GM18951 (cell line): ENCODE data around the gene EGLN2.
A peak's percentile ranks its signal among the peaks of the same experiment; 100 is the strongest.
"Not testable (repeated sequence)": the region's sequence is repeated elsewhere in the genome, so short reads cannot be mapped to it uniquely, and the experiment has no call there.

ENCODE experiments used
- POLR2A ChIP-seq: IDR thresholded peaks from 4 replicates; pipeline ENCODE4 v1.6.1; 2011; ENCODE audit warnings: mild to moderate bottlenecking; ENCODE audit not compliant: insufficient read length, insufficient read depth; ENCODE audit errors: extremely low read depth
- in situ Hi-C: fragments of 300-500 bp; cut with MboI; formaldehyde crosslinking; loops from one replicate; pipeline ENCODE4 v1.12.0; 2022; ENCODE audit warnings: low sequenced_read_pairs, mixed read lengths, inconsistent platforms; ENCODE audit not compliant: unreplicated experiment

The EGLN2 gene

GRCh38 chr19:40783711-40784110, 15.3 kb upstream of the EGLN2 start:
- no peak for TF ChIP-seq POLR2A
- in situ Hi-C loops: no loop called here

DNA sequence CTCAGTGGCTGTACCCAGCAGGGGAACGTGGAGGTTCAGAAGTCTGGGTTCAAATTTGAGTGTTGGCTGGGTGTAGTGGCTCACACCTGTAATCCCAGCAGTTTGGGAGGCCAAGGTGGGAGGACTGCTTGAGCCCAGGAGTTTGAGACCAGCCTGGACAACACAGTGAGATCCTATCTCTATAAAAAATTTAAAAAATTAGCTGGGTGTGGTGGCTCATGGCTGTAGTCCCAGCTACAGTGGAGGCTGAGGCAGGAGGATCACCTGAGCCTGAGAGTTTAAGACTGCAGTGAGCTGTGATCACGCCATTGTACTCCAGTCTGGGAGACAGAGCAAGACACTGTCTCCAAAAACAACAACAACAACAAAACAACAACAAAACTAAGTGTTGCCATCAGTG, 14.8 kb upstream of the EGLN2 start:
- in situ Hi-C loops: not testable (repeated sequence)

- no peak for TF ChIP-seq POLR2A
- in situ Hi-C loops: no loop called here
Observed at GRCh38 chr19:40785526-40785925, 13.5 kb upstream of the EGLN2 start.

GRCh38 chr19:40786060-40787037, 12.6 kb upstream of the EGLN2 start:
- no peak for TF ChIP-seq POLR2A
- in situ Hi-C loops: no loop called here

DNA sequence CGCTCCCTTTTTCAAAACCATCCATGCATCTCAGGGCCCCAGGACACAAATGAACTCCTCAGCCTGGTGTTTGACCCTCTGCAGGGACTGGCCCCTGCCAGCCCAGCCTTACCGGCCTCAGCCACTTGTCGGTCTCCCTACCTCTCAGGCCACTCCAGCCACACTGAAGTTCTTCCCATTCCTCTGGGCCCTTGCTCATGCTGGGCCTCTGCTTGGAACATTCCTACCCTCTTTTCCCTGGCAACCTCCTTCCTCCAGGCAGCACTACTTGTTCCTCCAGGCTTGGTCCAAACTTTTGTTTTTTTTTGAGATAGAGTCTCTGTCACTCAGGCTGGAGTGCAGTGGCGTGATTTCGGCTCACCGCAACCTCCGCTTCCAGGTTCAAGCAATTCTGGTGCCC, 7.6 kb upstream of the EGLN2 start:
- no peak for TF ChIP-seq POLR2A
- in situ Hi-C loops: no loop called here

GRCh38 chr19:40791996-40792395, 7.0 kb upstream of the EGLN2 start:
- in situ Hi-C loops: no loop called here

DNA sequence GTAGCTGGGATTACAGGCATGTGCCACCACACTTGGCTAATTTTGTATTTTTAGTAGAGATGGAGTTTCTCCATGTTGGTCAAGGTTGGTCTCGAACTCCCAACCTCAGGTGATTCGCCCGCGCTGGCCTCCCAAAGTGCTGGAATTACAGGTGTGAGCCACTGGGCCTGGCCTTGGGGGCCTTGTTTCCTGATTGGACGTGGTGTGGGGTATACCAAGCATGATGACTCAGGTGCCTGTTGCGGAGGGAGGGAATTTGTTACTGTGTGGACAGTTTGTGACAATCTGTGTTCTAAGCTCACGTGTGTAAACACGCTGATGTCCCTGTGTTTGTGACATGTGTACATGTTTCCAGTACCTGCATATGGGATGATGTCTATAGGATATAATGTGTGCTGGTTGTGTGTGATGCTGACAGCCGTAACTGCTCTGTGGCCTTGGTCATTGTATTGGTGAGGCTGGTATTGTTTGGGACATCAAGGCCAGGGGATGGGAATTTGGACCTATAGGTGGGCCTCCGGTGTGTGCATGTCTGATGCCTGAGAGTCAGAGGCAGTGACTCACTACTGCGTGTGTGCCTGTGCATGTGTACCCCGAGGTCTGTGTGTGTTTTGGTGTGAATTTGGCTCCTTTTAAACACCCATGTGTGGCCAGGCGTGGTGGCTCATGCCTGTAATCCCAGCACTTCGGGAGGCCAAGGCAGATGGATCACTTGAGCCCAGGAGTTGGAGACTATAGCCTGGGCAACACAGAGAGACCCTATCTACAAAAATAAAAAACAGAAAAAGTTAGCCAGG, 1.6 kb upstream of the EGLN2 start:
- no peak for TF ChIP-seq POLR2A
- in situ Hi-C loops: no loop called here

More at GRCh38 chr19:40791996-40792395, 7.0 kb upstream of the EGLN2 start:
- no peak for TF ChIP-seq POLR2A

DNA sequence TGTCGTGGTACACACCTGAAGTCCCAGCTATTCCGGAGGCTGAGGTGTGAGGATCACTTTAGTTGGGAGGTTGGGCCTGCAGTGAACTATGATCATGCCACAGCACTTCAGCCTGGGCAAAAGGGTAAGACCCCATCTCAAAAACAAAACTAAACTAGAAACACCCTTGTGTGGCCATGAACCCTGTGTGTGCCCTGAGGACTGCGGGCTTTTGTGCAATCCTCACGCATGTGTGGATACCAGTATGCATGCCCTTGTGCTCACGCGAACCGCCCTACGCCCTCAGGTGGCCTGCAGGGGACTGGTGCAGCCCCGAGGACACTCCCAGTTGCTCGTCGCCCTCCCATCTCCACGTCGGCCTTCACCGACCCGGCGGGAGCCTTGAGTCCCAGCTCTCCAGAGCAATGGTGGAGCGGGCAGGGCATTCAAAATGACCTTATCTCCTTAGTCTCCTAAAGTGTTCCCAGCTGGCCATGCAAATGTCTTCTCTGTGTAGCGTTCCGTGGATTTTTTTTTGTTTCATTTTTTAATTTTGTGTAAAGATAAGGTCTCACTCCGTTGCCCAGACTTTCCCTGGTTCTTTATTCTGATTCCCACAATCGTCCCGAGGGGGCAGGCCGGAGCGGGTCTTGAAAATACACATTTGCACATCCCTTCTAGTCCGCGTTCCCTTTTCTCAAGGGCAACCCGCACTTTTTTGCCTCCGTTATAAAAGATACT, 868 bp upstream of the EGLN2 start:
- TF ChIP-seq POLR2A: peak; percentile 58
- in situ Hi-C loops: no loop called here

- in situ Hi-C loops: no loop called here
- TF ChIP-seq POLR2A: no peak
Observed at GRCh38 chr19:40799558-40800338, 757 bp downstream of the EGLN2 start.

- in situ Hi-C loops: no loop called here
- no peak for TF ChIP-seq POLR2A
Observed at GRCh38 chr19:40800339-40800996, 1.5 kb downstream of the EGLN2 start.

- in situ Hi-C loops: no loop called here
Observed at GRCh38 chr19:40800997-40801377, 2.0 kb downstream of the EGLN2 start.

More at GRCh38 chr19:40800997-40801377, 2.0 kb downstream of the EGLN2 start:
- no peak for TF ChIP-seq POLR2A
